ENCODE data around the gene GPR75. TPM values are rescaled to one million over a fixed set of nuclear protein-coding genes. Genes with fewer than 3 reads are reported as not detected.

Gene GPR75
- total and polyA plus RNA-seq, 2 of the 8 experiments (the other 6 are each of a cell fraction or from before 2014, with no cell fraction given) = 3.5 to 4.3 TPM

DNA sequence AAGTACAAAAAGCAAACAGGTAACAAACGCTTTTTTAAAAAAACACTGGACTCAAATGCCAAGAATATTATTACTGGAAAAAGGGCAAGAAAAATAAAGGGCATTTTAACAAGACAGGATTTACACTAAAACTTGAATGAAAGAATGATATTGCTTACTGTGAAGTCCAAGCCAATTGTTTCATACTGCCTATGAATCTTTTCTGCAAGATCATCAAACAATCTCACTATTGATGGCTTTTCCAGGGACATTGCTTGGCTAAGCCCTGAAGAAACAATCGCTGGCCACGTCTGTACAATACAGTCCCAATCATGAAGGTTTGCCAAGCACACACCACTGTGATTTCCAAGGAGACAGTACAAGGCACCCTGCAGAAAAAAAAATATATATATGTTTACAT, 41.4 kb upstream of the GPR75 start (continued):
- TF ChIP-seq ASH2L (IDR thresholded peaks at IDR 0.05; ENCODE audit: low read length) = no peak
- no peak for TF ChIP-seq CREB1 (IDR thresholded peaks at IDR 0.05)
- TF ChIP-seq YY1 (IDR thresholded peaks at IDR 0.05; ENCODE audit: low read depth, low read length) = no peak
- no peak for TF ChIP-seq GABPA (IDR thresholded peaks at IDR 0.05; ENCODE audit: borderline replicate concordance, insufficient read depth, low read length)
- no peak for TF ChIP-seq KDM1A (IDR thresholded peaks at IDR 0.05; ENCODE audit: borderline replicate concordance, low read length)
- no peak for TF ChIP-seq BRCA1 (IDR thresholded peaks at IDR 0.05; ENCODE audit: low read depth, low read length)

All from H1 (cell line).